HG02610 (cell line): ENCODE results near the gene CD164L2.

Experiments used
- ATAC-seq: cut with Tn5 transposase; IDR thresholded peaks from one replicate; pipeline ENCODE4 v1.9.1; 2021; ENCODE audit warnings: mild to moderate bottlenecking, moderate library complexity; ENCODE audit not compliant: unreplicated experiment

Gene CD164L2

GRCh38 chr1:27330786-27331185, 52.3 kb downstream of the CD164L2 start:
- ATAC-seq, result no peak
